HepG2 (cell line): ENCODE measurements around the gene AKT2.

Experiments used
- CEBPZ ChIP-seq: IDR thresholded peaks from 2 replicates; pipeline ENCODE4 v1.6.1; 2012; ENCODE audit warnings: low read length, improper control_type of control experiment
- CTCF ChIP-seq: sonication (generic); formaldehyde crosslinking; IDR thresholded peaks from 2 replicates; pipeline ENCODE4 v1.5.0; 2020; ENCODE audit warnings: mild to moderate bottlenecking, missing genetic modification reagents, moderate library complexity
- EP300 ChIP-seq, 3 experiments: sonication (generic) in 1 of 3; formaldehyde crosslinking in 1 of 3; IDR thresholded peaks; 2 replicates each; pipeline versions ENCODE4 v1.5.1 to v1.6.1; 2011 to 2020; ENCODE audit warnings: low read depth in 2 of 3, low read length in 2 of 3, borderline replicate concordance in 1 of 3, improper control_type of control experiment in 1 of 3, mild to moderate bottlenecking in 1 of 3, missing genetic modification reagents in 1 of 3, moderate library complexity in 1 of 3
- FIP1L1 ChIP-seq: fragments of 200-400 bp; formaldehyde crosslinking; IDR thresholded peaks from 2 replicates; pipeline ENCODE4 v1.6.1; 2018; ENCODE audit warnings: low read depth, mild to moderate bottlenecking, low read length, moderate library complexity, borderline replicate concordance; ENCODE audit not compliant: insufficient read depth
- FOXA1 ChIP-seq, 2 experiments: fragments of 450-650 bp in 1 of 2; sonication (generic) in 1 of 2; formaldehyde crosslinking in 1 of 2; IDR thresholded peaks; 2 replicates each; pipeline versions ENCODE4 v1.4.0 to v1.6.1; 2016 to 2020; ENCODE audit warnings: missing genetic modification reagents in 1 of 2
- GMEB1 ChIP-seq: sonication (generic); formaldehyde crosslinking; IDR thresholded peaks from 2 replicates; pipeline ENCODE4 v1.5.1; 2020; ENCODE audit warnings: missing genetic modification reagents, mild to moderate bottlenecking, borderline replicate concordance
- HINFP ChIP-seq: sonication (generic); formaldehyde crosslinking; IDR thresholded peaks from 2 replicates; pipeline ENCODE4 v1.4.0; 2020; ENCODE audit warnings: low read depth, mild to moderate bottlenecking, missing genetic modification reagents
- KMT2A ChIP-seq: sonication (generic); formaldehyde crosslinking; IDR thresholded peaks from 2 replicates; pipeline ENCODE4 v1.4.0; 2020; ENCODE audit warnings: missing genetic modification reagents
- NFIC ChIP-seq: IDR thresholded peaks from 2 replicates; pipeline ENCODE4 v1.6.1; 2012; ENCODE audit warnings: mild to moderate bottlenecking, low read length, inconsistent platforms
- POLR2A ChIP-seq, 2 experiments: IDR thresholded peaks; 2 replicates each; pipeline ENCODE4 v1.6.1; 2011; ENCODE audit warnings: low read depth in 2 of 2, low read length in 2 of 2, mild to moderate bottlenecking in 1 of 2, moderate library complexity in 1 of 2; ENCODE audit not compliant: insufficient read depth in 1 of 2
- REST ChIP-seq, 2 experiments: IDR thresholded peaks; 2 replicates each; pipeline ENCODE4 v1.6.1; 2011 to 2012; ENCODE audit warnings: low read length in 2 of 2, borderline replicate concordance in 1 of 2, low read depth in 1 of 2, mild to moderate bottlenecking in 1 of 2, moderate library complexity in 1 of 2
- ZFYVE20 ChIP-seq: sonication (generic); formaldehyde crosslinking; IDR thresholded peaks from 2 replicates; pipeline ENCODE4 v1.8.0; 2023; ENCODE audit warnings: low read depth, mild to moderate bottlenecking, moderate library complexity, missing genetic modification reagents, borderline replicate concordance

GRCh38 chr19:40213251-40213829 is 71.8 kb downstream of the AKT2 start:
- TF ChIP-seq KMT2A: no peak
- TF ChIP-seq HINFP (CRISPR knock-in tag): no peak
- no peak for TF ChIP-seq EP300 (IDR thresholded peaks at IDR 0.05; ENCODE audit: low read depth in 2 of 2, low read length in 2 of 2)
- TF ChIP-seq EP300 (CRISPR knock-in tag; IDR thresholded peaks at IDR 0.05; ENCODE audit: borderline replicate concordance): no peak
- no peak for TF ChIP-seq CTCF (CRISPR knock-in tag)
- no peak for TF ChIP-seq FIP1L1
- TF ChIP-seq FOXA1 (IDR thresholded peaks at IDR 0.05): no peak
- TF ChIP-seq FOXA1 (CRISPR knock-in tag; IDR thresholded peaks at IDR 0.05): no peak
- no peak for TF ChIP-seq NFIC
- TF ChIP-seq CEBPZ: no peak
- no peak for TF ChIP-seq ZFYVE20 (CRISPR knock-in tag)
- no peak for TF ChIP-seq REST (IDR thresholded peaks at IDR 0.05; ENCODE audit: borderline replicate concordance in 1 of 2, low read depth in 1 of 2, low read length in 2 of 2)
- no peak for TF ChIP-seq GMEB1 (CRISPR knock-in tag)
- TF ChIP-seq POLR2A (IDR thresholded peaks at IDR 0.05; ENCODE audit: insufficient read depth in 1 of 2, low read depth in 2 of 2, low read length in 2 of 2): no peak
